Measurements from ENCODE around the gene KIAA0753. TPM values are rescaled to one million over a fixed set of nuclear protein-coding genes. Genes with fewer than 3 reads are reported as not detected.

The KIAA0753 gene
- total RNA-seq, 4 donors from 2014 or later = 10.6 to 17.5 (median 11.1) TPM

DNA sequence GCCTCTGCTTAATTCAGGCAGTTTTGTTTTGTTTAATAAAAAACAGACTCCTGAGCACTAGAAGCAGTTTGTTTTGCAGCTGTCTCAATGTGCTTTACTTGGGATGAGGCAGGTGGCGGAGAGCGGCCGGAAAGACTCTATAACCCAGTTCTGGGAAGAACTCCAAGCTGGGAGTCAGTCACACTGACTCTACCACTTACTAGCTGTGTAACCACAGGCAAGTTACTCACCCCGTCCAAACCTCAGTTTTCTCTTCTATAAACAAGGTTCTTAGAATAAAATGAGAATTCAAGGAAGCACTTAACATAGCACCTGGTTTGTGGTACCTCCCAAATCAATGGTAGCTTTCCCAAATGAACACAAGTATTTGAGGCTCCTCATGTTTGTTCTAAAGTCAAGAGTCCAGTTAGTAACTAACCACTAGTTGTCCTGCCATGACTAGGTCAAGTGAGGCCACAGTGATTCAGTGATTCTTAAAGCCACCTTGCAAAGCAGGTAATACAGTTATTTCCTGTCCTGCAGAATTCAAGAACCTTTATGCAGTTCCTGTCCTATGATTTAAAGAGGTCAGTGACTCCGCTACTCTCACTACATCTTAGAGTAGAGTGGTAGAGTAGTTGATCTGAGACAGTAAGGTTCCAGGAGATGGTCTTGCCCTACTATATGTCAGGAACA, 3.1 kb upstream of the KIAA0753 start:
- TF ChIP-seq, protein P1, sequence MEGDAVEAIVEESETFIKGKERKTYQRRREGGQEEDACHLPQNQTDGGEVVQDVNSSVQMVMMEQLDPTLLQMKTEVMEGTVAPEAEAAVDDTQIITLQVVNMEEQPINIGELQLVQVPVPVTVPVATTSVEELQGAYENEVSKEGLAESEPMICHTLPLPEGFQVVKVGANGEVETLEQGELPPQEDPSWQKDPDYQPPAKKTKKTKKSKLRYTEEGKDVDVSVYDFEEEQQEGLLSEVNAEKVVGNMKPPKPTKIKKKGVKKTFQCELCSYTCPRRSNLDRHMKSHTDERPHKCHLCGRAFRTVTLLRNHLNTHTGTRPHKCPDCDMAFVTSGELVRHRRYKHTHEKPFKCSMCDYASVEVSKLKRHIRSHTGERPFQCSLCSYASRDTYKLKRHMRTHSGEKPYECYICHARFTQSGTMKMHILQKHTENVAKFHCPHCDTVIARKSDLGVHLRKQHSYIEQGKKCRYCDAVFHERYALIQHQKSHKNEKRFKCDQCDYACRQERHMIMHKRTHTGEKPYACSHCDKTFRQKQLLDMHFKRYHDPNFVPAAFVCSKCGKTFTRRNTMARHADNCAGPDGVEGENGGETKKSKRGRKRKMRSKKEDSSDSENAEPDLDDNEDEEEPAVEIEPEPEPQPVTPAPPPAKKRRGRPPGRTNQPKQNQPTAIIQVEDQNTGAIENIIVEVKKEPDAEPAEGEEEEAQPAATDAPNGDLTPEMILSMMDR (IDR thresholded peaks at IDR 0.05; ENCODE audit: low read depth) = no peak

DNA sequence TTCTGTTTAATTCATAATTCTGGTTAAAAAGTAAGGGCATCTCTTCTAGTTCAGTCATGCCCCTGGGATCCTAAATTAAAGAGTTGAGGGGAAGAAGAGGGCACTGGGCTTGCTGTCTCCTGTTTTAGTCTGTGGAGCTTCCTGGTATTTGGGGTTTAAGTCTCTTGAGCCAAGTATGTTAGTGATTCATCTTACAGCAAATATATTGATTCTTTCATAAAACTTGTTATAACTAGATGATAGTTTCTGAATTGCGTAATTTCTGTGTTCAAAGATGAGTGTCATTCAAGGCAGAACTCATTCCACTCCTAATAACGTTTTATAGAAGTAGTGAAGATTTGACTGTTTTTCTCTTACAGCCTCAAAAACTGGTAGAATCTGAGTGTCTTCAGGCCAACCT, 2.1 kb upstream of the KIAA0753 start:
- TF ChIP-seq, protein P1 (IDR thresholded peaks at IDR 0.05; ENCODE audit: low read depth) = no peak

DNA sequence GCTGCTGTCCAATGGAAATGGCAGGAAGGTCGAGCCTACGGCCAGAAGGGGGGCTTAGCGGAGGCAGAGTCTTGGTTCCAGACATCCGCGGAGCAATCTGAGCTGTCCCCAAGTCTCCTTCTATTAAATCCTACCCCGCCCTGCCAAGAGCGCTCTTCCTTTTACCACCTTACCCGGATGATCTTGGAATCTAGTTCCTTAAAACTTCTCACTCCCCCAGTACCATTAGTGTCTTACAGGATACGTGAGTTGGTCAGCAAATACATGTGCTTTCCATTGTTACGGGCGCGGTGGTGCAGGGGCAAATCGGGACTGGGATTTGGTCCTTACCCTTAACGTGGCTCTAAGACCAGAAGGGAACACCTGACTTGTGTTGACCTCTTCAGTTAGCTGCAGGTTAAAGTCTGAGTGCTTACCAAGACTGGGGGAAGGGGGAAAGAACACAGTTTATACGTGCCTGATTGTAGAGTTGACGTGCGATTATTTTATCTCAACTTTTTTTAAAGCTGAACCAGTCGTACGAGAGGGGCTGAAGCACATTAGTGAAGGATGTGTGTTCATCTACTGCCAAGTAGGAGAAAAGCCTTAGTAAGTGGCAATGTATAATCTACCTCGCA, 844 bp upstream of the KIAA0753 start:
- TF ChIP-seq, protein P1 (IDR thresholded peaks at IDR 0.05; ENCODE audit: low read depth) = no peak

DNA sequence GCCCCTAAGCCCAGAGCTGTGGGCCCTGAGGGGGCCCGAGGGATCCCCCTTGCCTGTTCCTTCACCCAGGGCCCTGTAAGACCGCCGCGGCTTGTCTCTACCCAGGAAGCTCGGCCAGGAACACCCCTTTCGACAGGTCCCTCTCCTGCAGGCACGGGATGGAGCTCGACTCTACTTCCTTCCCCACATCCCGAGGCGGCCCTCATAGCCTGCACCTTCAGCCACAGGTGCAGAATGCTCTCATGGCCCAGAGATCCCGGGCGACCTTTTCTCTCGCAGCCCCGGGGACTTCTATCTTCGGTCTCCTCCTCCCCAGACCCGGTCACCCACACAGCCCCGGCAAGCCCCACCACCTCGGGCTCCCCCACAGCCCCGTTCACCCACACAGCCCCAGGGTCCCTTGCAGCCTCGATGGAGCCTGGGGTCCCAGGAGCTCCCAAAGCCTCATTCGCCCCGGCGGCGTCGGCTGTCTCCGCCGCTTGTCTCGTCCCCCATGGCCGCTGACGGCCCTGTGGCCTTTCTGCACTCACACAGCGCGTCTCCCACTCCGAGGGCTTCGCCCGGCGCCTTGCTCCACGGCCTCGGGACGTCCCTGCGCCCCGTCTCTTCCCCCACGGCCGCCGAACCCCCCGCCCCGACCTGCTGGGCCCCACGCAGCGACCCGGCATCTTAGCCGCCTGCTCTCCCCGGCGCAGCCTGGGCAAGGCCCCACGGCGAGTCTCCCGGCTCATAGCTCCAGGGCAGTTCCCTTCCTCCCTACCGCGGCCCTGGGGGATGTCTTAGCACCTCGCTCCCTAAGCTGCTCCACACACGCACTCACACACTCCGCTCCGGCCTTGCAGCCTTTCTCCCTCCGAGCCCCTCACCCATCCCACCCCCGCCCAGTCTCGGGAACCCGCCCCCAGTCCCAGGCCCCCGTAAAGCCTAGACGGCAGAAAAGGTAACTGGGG, 650 bp downstream of the KIAA0753 start:
- TF ChIP-seq, protein P1 (IDR thresholded peaks at IDR 0.05; ENCODE audit: low read depth) = no peak

DNA sequence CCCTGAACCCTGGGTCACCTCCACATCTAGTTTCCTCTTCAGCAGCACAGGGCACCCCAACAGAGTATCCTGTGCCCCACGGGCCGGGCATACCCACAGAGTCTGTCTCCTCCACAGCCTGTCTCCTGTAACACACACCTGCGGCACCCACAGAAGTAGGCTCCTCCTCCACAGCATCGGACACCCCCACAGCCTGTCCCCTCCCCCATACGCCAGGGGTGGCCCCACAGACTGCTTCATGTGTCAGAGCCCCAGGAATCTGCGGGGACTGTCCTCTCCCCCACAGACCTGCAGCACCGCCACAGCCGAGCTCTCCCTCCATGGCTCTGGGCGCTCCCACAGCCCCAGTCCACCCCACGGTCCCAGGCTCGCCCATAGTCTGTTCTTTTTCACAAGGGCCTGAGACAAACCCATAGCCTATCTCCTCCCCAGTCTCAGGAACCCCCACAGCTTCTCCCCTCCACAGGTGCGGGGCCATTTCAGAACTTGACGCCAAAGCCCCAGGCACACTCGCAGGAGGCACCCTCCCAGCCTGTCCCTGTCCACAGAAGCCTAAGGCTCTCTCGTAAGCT, 1.4 kb downstream of the KIAA0753 start:
- TF ChIP-seq, protein P1 (IDR thresholded peaks at IDR 0.05; ENCODE audit: low read depth) = no peak

DNA sequence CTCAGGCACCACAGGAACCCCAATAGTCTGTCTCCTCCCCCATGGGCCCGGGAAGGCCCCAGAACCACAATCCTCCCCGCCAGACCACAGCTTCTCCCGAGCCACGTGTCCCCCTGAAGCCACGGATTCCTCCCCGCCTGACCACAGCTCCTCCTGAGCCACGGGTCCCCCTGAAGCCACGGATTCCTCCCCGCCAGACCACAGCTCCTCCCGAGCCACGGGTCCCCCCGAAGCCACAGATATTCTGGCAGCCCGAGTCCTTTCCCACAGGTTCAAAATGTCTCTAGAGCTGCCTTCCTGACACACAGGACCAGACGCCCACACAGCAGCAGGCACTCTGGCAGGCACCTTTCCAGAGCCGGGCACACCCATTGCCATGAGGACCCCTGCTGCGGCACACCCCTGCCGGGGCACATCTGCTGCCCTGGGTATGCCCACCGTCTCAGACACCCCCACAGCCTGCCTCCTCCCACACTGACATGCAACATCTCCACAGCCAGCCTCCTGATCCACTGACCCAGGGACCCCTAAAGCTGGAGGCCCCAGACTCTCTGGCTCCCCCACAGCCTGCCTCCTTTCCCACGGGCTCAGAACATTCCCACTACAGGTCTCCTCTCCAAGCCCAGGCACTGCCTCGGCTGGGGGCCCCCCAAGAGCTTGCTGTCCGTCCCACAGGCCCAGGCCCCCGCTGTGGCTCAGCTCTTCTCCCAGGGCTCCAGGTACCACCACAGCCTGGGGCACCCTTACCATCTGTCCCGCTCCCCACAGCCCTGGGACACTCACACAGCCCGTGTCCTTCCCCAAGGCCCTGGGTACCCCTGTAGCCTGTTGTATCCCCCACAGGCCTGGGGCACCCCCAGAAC, 2.2 kb downstream of the KIAA0753 start:
- TF ChIP-seq, protein P1 (IDR thresholded peaks at IDR 0.05; ENCODE audit: low read depth) = no peak

Data from subcutaneous adipose tissue (tissue), 4 donors.